ENCODE measurements around the gene RAP1A. TPM values are rescaled to one million over a fixed set of nuclear protein-coding genes. Genes with fewer than 3 reads are reported as not detected.

RAP1A gene
- total RNA-seq, 1 experiment from 2014 or later, result 37.1 TPM

DNA sequence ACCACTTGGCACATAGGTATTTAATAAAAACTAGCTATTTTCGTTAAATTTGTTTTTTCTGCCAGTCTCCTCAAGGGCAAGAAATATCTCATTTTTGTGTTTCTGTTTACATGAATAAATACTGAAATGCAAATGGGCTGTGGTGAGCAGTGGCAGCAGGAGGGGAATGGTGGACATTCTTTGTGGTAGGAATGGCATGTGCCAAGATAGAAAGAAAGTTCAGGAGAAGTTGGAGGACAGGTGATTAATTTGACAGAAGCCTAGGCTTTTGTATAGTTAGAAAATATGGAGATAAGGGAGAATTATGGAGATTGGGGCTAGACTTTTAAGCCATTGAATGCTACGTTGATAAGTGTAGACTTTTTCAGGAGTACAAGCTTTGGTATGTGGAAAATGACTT is 8.6 kb downstream of the RAP1A start:
- BruUV-seq (replicated peaks), result no TSS peak
- Histone ChIP-seq H3K4me3 (ENCODE audit: low read depth in 2 of 2, low read length in 2 of 2) (no peak overlapping the region), H3K9me3 (ENCODE audit: control insufficient read depth, insufficient read depth, low read depth, low read length) (no peaks in the 10 kb centered on the region), H3K27me3 (ENCODE audit: control insufficient read depth, insufficient read depth, low read length) (no peaks in the 10 kb centered on the region), H3K36me3 (ENCODE audit: control insufficient read depth, insufficient read depth, low read length) (no peaks in the 10 kb centered on the region; the same call in 1 of the 2 replicates), H3K27ac (ENCODE audit: low read length) (no peak overlapping the region), H3K4me1 (ENCODE audit: control insufficient read depth, insufficient read depth, low read length) (no peaks in the 10 kb centered on the region; the same call in 1 of the 2 replicates)
- ChIA-PET CTCF (no interaction called here), POLR2A (no interaction called here)
- no peak for TF ChIP-seq POLR2AphosphoS5 (IDR thresholded peaks at IDR 0.05; ENCODE audit: low read depth, low read length)
- no peak for TF ChIP-seq SIN3A (IDR thresholded peaks at IDR 0.05; ENCODE audit: borderline replicate concordance, insufficient read depth, low read depth, low read length)
- TF ChIP-seq, protein P1, sequence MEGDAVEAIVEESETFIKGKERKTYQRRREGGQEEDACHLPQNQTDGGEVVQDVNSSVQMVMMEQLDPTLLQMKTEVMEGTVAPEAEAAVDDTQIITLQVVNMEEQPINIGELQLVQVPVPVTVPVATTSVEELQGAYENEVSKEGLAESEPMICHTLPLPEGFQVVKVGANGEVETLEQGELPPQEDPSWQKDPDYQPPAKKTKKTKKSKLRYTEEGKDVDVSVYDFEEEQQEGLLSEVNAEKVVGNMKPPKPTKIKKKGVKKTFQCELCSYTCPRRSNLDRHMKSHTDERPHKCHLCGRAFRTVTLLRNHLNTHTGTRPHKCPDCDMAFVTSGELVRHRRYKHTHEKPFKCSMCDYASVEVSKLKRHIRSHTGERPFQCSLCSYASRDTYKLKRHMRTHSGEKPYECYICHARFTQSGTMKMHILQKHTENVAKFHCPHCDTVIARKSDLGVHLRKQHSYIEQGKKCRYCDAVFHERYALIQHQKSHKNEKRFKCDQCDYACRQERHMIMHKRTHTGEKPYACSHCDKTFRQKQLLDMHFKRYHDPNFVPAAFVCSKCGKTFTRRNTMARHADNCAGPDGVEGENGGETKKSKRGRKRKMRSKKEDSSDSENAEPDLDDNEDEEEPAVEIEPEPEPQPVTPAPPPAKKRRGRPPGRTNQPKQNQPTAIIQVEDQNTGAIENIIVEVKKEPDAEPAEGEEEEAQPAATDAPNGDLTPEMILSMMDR (IDR thresholded peaks at IDR 0.05), result no peak
- TF ChIP-seq, protein P2, sequence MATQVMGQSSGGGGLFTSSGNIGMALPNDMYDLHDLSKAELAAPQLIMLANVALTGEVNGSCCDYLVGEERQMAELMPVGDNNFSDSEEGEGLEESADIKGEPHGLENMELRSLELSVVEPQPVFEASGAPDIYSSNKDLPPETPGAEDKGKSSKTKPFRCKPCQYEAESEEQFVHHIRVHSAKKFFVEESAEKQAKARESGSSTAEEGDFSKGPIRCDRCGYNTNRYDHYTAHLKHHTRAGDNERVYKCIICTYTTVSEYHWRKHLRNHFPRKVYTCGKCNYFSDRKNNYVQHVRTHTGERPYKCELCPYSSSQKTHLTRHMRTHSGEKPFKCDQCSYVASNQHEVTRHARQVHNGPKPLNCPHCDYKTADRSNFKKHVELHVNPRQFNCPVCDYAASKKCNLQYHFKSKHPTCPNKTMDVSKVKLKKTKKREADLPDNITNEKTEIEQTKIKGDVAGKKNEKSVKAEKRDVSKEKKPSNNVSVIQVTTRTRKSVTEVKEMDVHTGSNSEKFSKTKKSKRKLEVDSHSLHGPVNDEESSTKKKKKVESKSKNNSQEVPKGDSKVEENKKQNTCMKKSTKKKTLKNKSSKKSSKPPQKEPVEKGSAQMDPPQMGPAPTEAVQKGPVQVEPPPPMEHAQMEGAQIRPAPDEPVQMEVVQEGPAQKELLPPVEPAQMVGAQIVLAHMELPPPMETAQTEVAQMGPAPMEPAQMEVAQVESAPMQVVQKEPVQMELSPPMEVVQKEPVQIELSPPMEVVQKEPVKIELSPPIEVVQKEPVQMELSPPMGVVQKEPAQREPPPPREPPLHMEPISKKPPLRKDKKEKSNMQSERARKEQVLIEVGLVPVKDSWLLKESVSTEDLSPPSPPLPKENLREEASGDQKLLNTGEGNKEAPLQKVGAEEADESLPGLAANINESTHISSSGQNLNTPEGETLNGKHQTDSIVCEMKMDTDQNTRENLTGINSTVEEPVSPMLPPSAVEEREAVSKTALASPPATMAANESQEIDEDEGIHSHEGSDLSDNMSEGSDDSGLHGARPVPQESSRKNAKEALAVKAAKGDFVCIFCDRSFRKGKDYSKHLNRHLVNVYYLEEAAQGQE (IDR thresholded peaks at IDR 0.05; ENCODE audit: insufficient read depth in 1 of 2, low read depth in 2 of 2, low read length in 1 of 2), result no peak
- no peak for ATAC-seq
- DNase-seq (ENCODE audit: low read depth, low spot score), result no peak
- in situ Hi-C loops (cut with HindIII; ENCODE audit: low pct_unique_long_range_greater_than_20kb, low sequenced_read_pairs) (no loop called here), intact Hi-C loops (cut with micrococcal nuclease; ENCODE audit: unreplicated experiment) (no loop called here)

DNA sequence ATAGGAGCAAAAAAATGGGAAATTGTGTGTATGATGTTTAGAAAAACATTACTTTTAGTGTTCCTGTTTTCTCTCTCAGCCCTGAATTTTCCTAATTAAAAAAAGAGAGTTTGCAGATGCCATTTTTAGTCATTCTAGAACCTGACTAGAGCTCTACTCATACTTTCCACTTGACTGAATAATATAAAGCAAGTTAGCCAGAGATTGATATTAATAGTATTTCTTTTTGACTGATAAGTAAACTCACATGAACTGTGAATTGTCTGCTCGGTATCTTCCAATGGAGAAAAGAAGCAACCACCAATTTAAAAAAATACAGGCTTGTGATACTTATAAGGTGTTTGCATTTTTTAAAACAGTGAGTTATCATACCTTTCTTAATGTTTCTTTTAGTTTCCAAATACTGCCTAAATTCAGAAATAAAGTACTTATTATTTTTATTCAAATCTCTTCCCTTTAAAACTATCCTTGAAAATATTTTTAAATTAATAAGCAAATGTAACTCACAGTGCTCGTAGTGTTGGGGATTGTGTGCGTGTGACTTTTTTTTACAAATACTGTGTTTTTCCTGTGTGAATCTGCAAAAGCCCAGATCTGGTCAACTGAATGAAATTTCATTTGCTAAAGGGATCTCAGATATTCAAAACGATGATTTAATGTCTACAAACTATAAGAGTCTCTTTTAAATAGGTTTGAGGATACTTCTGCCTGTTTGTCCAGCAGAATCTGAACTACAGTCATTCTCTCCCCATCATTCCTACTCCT is 9.8 kb downstream of the RAP1A start:
- in situ Hi-C loops (cut with HindIII; ENCODE audit: low pct_unique_long_range_greater_than_20kb, low sequenced_read_pairs), result no loop called here
- H3K36me3 ChIP-seq (ENCODE audit: control insufficient read depth, insufficient read depth, low read length), result no peaks in the 10 kb centered on the region; the same call in 1 of the 2 replicates
- no peaks in the 10 kb centered on the region for H3K9me3 ChIP-seq (ENCODE audit: control insufficient read depth, insufficient read depth, low read depth, low read length)
- ChIA-PET POLR2A (no interaction called here), CTCF (no interaction called here)
- ATAC-seq (no peak), DNase-seq (ENCODE audit: low read depth, low spot score) (no peak)
- no peak overlapping the region for H3K4me3 ChIP-seq (ENCODE audit: low read depth in 2 of 2, low read length in 2 of 2)
- no peaks in the 10 kb centered on the region; the same call in 1 of the 2 replicates for H3K4me1 ChIP-seq (ENCODE audit: control insufficient read depth, insufficient read depth, low read length)
- TF ChIP-seq, protein P2 (IDR thresholded peaks at IDR 0.05; ENCODE audit: insufficient read depth in 1 of 2, low read depth in 2 of 2, low read length in 1 of 2), result no peak
- TF ChIP-seq, protein P1 (IDR thresholded peaks at IDR 0.05), result no peak
- TF ChIP-seq TCF7L2 (IDR thresholded peaks at IDR 0.05; ENCODE audit: low read depth, low read length), result no peak
- intact Hi-C loops (cut with micrococcal nuclease; ENCODE audit: unreplicated experiment), result no loop called here
- no peak overlapping the region for H3K27ac ChIP-seq (ENCODE audit: low read length)
- no peaks in the 10 kb centered on the region for H3K27me3 ChIP-seq (ENCODE audit: control insufficient read depth, insufficient read depth, low read length)
- no TSS peak for BruUV-seq (replicated peaks)
